SK-N-SH (cell line): ENCODE measurements around the gene F2RL3. TPM values are rescaled to one million over a fixed set of nuclear protein-coding genes. Genes with fewer than 3 reads are reported as not detected.

Experiments used
- CTCF ChIA-PET: fragments of 300-600, 350-600 bp; formaldehyde crosslinking; extraction: SDS; loops from one replicate; lab custom pipeline; 2021; lab: Yijun Ruan, JAX
- POLR2A ChIA-PET: fragments of 350-600 bp; sonication (Branson Sonifier 250); formaldehyde crosslinking; extraction: SDS; loops from one replicate; lab custom pipeline; 2020; ENCODE audit warnings: antibody characterized with exemption, inconsistent platforms; lab: Yijun Ruan, JAX
- DNase-seq: peaks from one replicate; pipeline ENCODE4 v3.0.0; 2012
- H2AFZ ChIP-seq: fragments of 200-600 bp; sonication (generic); 2 replicates; pipeline ENCODE4 v1.8.1; 2016; ENCODE audit warnings: antibody characterized with exemption, mild to moderate bottlenecking, low read depth
- H3F3A ChIP-seq: fragments of 200-600 bp; sonication (generic); replicated peaks from 2 replicates; pipeline ENCODE3; 2016; ENCODE audit warnings: antibody characterized with exemption, mild to moderate bottlenecking; ENCODE audit not compliant: insufficient read depth
- H3K27ac ChIP-seq, 2 experiments: fragments of 200-500 bp in 1 of 2; fragments of 200-600 bp in 1 of 2; sonication (Bioruptor generic) in 1 of 2; sonication (generic), shearing (Covaris generic) in 1 of 2; 2 replicates each; pipeline versions ENCODE4 v1.5.1 to v1.6.1; 2014 to 2016; ENCODE audit warnings: low read depth in 2 of 2, inconsistent platforms in 1 of 2, low read length in 1 of 2, mild to moderate bottlenecking in 1 of 2, mixed read lengths in 1 of 2
- H3K27me3 ChIP-seq: fragments of 200-600 bp; sonication (generic), shearing (Covaris generic); 2 replicates; pipeline ENCODE4 v1.6.1; 2016; ENCODE audit warnings: mixed run types; ENCODE audit not compliant: insufficient read depth
- H3K36me3 ChIP-seq, 2 experiments: fragments of 200-500 bp in 1 of 2; fragments of 200-600 bp in 1 of 2; sonication (Bioruptor generic) in 1 of 2; sonication (generic) in 1 of 2; replicated peaks in 1 of 2; 2 replicates each; pipeline versions ENCODE3 to v1.5.1; 2014 to 2016; ENCODE audit warnings: low read length in 1 of 2, mild to moderate bottlenecking in 1 of 2; ENCODE audit not compliant: insufficient read depth in 2 of 2, control insufficient read depth in 1 of 2
- H3K4me1 ChIP-seq, 2 experiments: fragments of 200-500 bp in 1 of 2; fragments of 200-600 bp in 1 of 2; sonication (Bioruptor generic) in 1 of 2; sonication (generic), shearing (Covaris generic) in 1 of 2; 2 replicates each; pipeline versions ENCODE4 v1.5.1 to v1.6.1; 2014 to 2016; ENCODE audit warnings: low read depth in 1 of 2, low read length in 1 of 2, mixed run types in 1 of 2; ENCODE audit not compliant: insufficient read depth in 2 of 2, control insufficient read depth in 1 of 2
- H3K4me2 ChIP-seq: fragments of 200-600 bp; sonication (generic), shearing (Covaris generic); 2 replicates; pipeline ENCODE4 v1.6.1; 2017; ENCODE audit warnings: mixed run types
- H3K4me3 ChIP-seq, 2 experiments: fragments of 200-500 bp in 1 of 2; fragments of 200-600 bp in 1 of 2; sonication (Bioruptor generic) in 1 of 2; sonication (generic), shearing (Covaris generic) in 1 of 2; 2 replicates each; pipeline versions ENCODE4 v1.5.1 to v1.8.1; 2014 to 2016; ENCODE audit warnings: low read depth in 2 of 2, inconsistent platforms in 1 of 2, low read length in 1 of 2, mild to moderate bottlenecking in 1 of 2, mixed read lengths in 1 of 2, moderate library complexity in 1 of 2
- H3K79me2 ChIP-seq: fragments of 200-600 bp; sonication (generic); 2 replicates; pipeline ENCODE4 v1.8.1; 2017; ENCODE audit warnings: mild to moderate bottlenecking; ENCODE audit not compliant: insufficient read depth
- H3K9ac ChIP-seq: fragments of 200-600 bp; sonication (generic); 2 replicates; pipeline ENCODE4 v1.6.1; 2017; ENCODE audit warnings: mixed run types
- H3K9me2 ChIP-seq: fragments of 200-600 bp; sonication (generic); 2 replicates; pipeline ENCODE4 v1.6.1; 2017; ENCODE audit warnings: mixed run types
- H3K9me3 ChIP-seq: fragments of 200-600 bp; sonication (generic); 2 replicates; pipeline ENCODE4 v1.6.1; 2017; ENCODE audit warnings: mixed run types, mild to moderate bottlenecking, moderate library complexity
- H4K20me1 ChIP-seq: fragments of 200-600 bp; sonication (generic); 2 replicates; pipeline ENCODE4 v1.6.1; 2017; ENCODE audit warnings: mild to moderate bottlenecking, mixed run types; ENCODE audit not compliant: insufficient read depth
- CHD2 ChIP-seq: fragments of 150-350 bp; IDR thresholded peaks from 2 replicates; pipeline ENCODE4 v1.6.1; 2018; ENCODE audit warnings: low read length; ENCODE audit not compliant: partially characterized antibody
- EP300 ChIP-seq, 2 experiments: IDR thresholded peaks; 2 replicates each; pipeline versions ENCODE4 v1.4.0 to v1.6.1; 2012; ENCODE audit warnings: borderline replicate concordance in 1 of 2, low read depth in 1 of 2, low read length in 1 of 2
- EZH2phosphoT487 ChIP-seq: fragments of 200-600 bp; sonication (generic); IDR thresholded peaks from 2 replicates; pipeline ENCODE4 v1.6.1; 2017; ENCODE audit warnings: low read depth, mixed run types, mild to moderate bottlenecking, antibody characterized with exemption, moderate library complexity, borderline replicate concordance
- FOSL2 ChIP-seq: IDR thresholded peaks from 2 replicates; pipeline ENCODE4 v1.4.0; 2012; ENCODE audit warnings: low read depth, mild to moderate bottlenecking, moderate library complexity, borderline replicate concordance
- FOXJ3 ChIP-seq: sonication (generic); formaldehyde crosslinking; IDR thresholded peaks from 2 replicates; pipeline ENCODE4 v1.5.1; 2020; ENCODE audit warnings: mild to moderate bottlenecking, missing genetic modification reagents
- IRF3 ChIP-seq: fragments of 150-350 bp; IDR thresholded peaks from 2 replicates; pipeline ENCODE4 v1.6.1; 2016; ENCODE audit warnings: mild to moderate bottlenecking, low read depth, low read length
- MEF2A ChIP-seq: IDR thresholded peaks from 2 replicates; pipeline ENCODE4 v1.4.0; 2012; ENCODE audit warnings: low read depth, borderline replicate concordance
- MXI1 ChIP-seq: IDR thresholded peaks from 2 replicates; pipeline ENCODE4 v1.6.1; 2012; ENCODE audit warnings: mild to moderate bottlenecking, low read depth, low read length, improper control_type of control experiment
- NFIC ChIP-seq: IDR thresholded peaks from 2 replicates; pipeline ENCODE4 v1.4.0; 2012; ENCODE audit warnings: borderline replicate concordance
- NRF1 ChIP-seq: IDR thresholded peaks from 2 replicates; pipeline ENCODE4 v1.6.1; 2012; ENCODE audit warnings: low read depth, mild to moderate bottlenecking, low read length
- RCOR1 ChIP-seq: fragments of 150-350 bp; IDR thresholded peaks from 2 replicates; pipeline ENCODE4 v1.6.1; 2017; ENCODE audit warnings: antibody characterized with exemption, low read length
- SIN3A ChIP-seq: IDR thresholded peaks from 2 replicates; pipeline ENCODE4 v1.6.1; 2012; ENCODE audit warnings: low read depth, mild to moderate bottlenecking, low read length, moderate library complexity, borderline replicate concordance
- TAF1 ChIP-seq: IDR thresholded peaks from 2 replicates; pipeline ENCODE4 v1.6.1; 2012; ENCODE audit warnings: low read depth, mild to moderate bottlenecking, low read length, moderate library complexity, borderline replicate concordance
- USF1 ChIP-seq: IDR thresholded peaks from 2 replicates; pipeline ENCODE4 v1.4.0; 2012; ENCODE audit warnings: low read depth, borderline replicate concordance
- USF2 ChIP-seq: fragments of 150-350 bp; IDR thresholded peaks from 2 replicates; pipeline ENCODE4 v1.6.1; 2017; ENCODE audit warnings: antibody characterized with exemption, low read length, low read depth, borderline replicate concordance
- YY1 ChIP-seq: IDR thresholded peaks from 2 replicates; pipeline ENCODE4 v1.4.0; 2012; ENCODE audit warnings: low read depth, mild to moderate bottlenecking
- WGBS: methylation state at CpG from one replicate; pipeline ENCODE4 v1.1.6; 2017; ENCODE audit warnings: low lambda C conversion rate; 5-methylcytosine and 5-hydroxymethylcytosine counted together
- polyA plus RNA-seq, 3 experiments: library from polyadenylated mRNA; depleted of rRNA; stranded (reverse); fragments of >200 nt; gene quantifications; 2 replicates each; pipeline ENCODE4 v1.2.3, GENCODE V29; 2012
- TF ChIP-seq, protein P1 (sequence below): IDR thresholded peaks from 2 replicates; pipeline ENCODE4 v1.4.0; 2012; ENCODE audit warnings: low read depth, borderline replicate concordance

The F2RL3 gene
- polyA plus RNA-seq, 1 of the 3 experiments (the other 2 are of a cell fraction): not detected

- H3K27ac ChIP-seq: no peak overlapping the region
- H3K4me2 ChIP-seq: no peak overlapping the region
- 11% methylated on average over 13 of the region's 13 CpGs for WGBS
- no peak overlapping the region for H3K9ac ChIP-seq
- DNase-seq: no peak
- H3K4me1 ChIP-seq: no peaks in the 10 kb centered on the region
- H4K20me1 ChIP-seq: no peaks in the 10 kb centered on the region
- H3K36me3 ChIP-seq: no peaks in the 10 kb centered on the region
- POLR2A ChIA-PET: no interaction called here
- no peaks in the 10 kb centered on the region for H3K9me3 ChIP-seq
- H3K27me3 ChIP-seq: peaks cover 20% of the 10 kb centered on the region
- no peaks in the 10 kb centered on the region for H3K9me2 ChIP-seq
- no peak overlapping the region for H2AFZ ChIP-seq
- H3K4me3 ChIP-seq: no peak overlapping the region
- no peaks in the 10 kb centered on the region for H3F3A ChIP-seq
- TF ChIP-seq EZH2phosphoT487: no peak
- TF ChIP-seq FOXJ3 (CRISPR knock-in tag): no peak
- no peak for TF ChIP-seq SIN3A
- TF ChIP-seq IRF3: no peak
- TF ChIP-seq, protein P1, sequence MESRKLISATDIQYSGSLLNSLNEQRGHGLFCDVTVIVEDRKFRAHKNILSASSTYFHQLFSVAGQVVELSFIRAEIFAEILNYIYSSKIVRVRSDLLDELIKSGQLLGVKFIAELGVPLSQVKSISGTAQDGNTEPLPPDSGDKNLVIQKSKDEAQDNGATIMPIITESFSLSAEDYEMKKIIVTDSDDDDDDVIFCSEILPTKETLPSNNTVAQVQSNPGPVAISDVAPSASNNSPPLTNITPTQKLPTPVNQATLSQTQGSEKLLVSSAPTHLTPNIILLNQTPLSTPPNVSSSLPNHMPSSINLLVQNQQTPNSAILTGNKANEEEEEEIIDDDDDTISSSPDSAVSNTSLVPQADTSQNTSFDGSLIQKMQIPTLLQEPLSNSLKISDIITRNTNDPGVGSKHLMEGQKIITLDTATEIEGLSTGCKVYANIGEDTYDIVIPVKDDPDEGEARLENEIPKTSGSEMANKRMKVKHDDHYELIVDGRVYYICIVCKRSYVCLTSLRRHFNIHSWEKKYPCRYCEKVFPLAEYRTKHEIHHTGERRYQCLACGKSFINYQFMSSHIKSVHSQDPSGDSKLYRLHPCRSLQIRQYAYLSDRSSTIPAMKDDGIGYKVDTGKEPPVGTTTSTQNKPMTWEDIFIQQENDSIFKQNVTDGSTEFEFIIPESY: no peak
- TF ChIP-seq NRF1: no peak
- TF ChIP-seq MEF2A: no peak
- TF ChIP-seq RCOR1: no peak
- no peak for TF ChIP-seq FOSL2
- TF ChIP-seq, all 33 proteins: peak for 0
- CTCF ChIA-PET: no interaction called here
- H3K79me2 ChIP-seq: no peaks in the 10 kb centered on the region
Measured at GRCh38 chr19:16922949-16923348, 34.1 kb downstream of the F2RL3 start.

- Histone ChIP-seq H3K4me3 (no peak overlapping the region), H3K27ac (no peak overlapping the region), H3K79me2 (no peaks in the 10 kb centered on the region), H3K9ac (no peak overlapping the region), H3K9me3 (no peaks in the 10 kb centered on the region), H3F3A (no peaks in the 10 kb centered on the region), H3K27me3 (no peaks in the 10 kb centered on the region; the same call in 1 of the 2 replicates), H2AFZ (no peak overlapping the region), H3K4me2 (no peak overlapping the region), H4K20me1 (no peaks in the 10 kb centered on the region), H3K36me3 (no peaks in the 10 kb centered on the region), H3K4me1 (no peaks in the 10 kb centered on the region), H3K9me2 (no peaks in the 10 kb centered on the region)
- ChIA-PET POLR2A (no interaction called here), CTCF (no interaction called here)
- TF ChIP-seq NFIC (no peak), MXI1 (no peak), IRF3 (no peak), CHD2 (no peak), EP300 (IDR thresholded peaks at IDR 0.05; ENCODE audit: borderline replicate concordance in 1 of 2, low read depth in 1 of 2, low read length in 1 of 2) (no peak), YY1 (no peak), FOXJ3 (CRISPR knock-in tag) (no peak), USF1 (no peak), USF2 (no peak), FOSL2 (no peak), TAF1 (no peak)
- 60% methylated on average over 4 of the region's 13 CpGs for WGBS
- DNase-seq: no peak
Measured at GRCh38 chr19:16927883-16928282, 39.1 kb downstream of the F2RL3 start.
